HG03280 (cell line): ENCODE data around the gene ELF2.
"Not testable (repeated sequence)": the region's sequence is repeated elsewhere in the genome, so short reads cannot be mapped to it uniquely, and the experiment has no call there.

Experiments used
- ATAC-seq: cut with Tn5 transposase; IDR thresholded peaks from one replicate; pipeline ENCODE4 v1.9.1; 2021; ENCODE audit warnings: mild to moderate bottlenecking, moderate library complexity; ENCODE audit not compliant: unreplicated experiment

Gene ELF2

DNA sequence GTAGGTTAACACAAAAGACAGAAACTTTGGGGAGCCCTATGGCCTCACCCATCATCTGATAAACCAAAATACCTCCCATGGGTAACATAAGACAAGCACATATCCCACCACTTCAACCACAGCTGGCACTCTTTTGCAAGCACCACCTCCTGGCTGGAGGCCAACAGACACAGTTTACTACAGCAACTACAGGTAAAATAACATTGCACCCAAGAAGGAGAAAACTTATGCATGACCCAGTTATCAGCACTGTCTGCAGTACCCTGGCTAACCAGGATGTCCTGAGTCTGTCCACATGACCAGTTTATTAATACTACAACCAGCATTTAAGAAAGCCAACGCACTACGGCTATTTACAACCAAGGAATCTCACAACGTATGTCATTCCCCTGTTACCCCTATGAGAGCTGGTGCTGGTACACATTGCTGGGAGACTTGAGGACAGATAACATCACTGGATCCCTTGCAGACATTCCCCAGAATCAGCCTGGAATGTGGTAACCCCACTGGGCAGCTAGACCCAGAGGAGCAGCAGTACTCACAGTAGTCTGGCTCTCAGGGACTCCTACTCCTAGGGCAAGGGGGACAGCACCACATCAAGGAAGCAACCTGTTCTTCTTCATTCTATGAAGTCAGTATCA lies 32.0 kb downstream of the ELF2 start:
- ATAC-seq: no peak

DNA sequence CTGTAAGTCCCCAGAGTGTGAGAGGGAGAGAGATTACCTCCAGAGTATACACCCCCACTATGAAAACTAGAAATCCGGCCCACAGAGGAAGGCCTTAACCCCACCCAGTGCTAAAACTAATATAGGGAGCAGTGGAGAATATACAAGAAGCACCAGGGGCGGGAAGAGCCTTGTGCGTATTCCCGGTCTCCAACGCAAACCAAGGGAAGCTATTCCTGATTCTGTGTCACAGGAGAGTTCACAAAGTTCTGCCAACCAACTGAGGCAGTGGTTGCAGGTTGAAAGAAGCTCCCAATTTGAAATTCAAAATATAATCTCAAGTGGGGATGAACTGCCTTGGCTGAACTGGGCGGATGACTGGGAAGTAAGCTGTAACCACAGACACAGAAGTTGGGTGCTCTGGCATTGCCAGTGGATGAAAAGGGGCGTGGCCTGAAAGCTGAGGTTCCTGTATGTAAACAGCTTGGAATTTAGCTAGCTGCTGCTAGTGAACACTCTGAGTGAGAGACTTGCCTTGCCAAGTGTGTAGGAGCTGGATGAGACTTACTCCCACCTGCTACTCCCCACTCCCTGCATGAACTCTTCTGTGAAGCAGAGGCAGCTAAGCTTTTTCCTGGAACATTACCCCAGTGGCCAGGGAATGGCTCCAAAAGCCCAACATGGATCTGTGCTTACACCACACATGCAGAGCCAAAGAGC lies 32.7 kb downstream of the ELF2 start:
- no peak for ATAC-seq

DNA sequence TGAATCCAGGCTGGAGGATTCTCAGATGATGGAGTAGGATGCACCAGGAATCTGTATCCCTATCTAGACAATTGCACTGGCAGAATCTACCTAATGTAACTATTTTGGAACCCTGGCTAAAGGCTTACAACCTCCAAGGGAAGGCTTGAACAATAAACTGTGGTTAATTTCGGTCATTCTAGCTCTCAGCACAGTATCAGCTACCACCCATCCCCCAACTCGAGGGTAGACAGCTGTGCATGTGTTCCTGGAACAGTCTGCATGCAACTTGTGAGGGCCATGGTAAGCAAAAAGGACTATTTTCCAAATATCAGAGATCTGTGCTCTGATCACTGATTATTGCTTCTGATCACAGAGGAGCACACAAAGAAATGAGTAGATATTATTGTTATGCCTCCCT lies 34.0 kb downstream of the ELF2 start:
- no peak for ATAC-seq

DNA sequence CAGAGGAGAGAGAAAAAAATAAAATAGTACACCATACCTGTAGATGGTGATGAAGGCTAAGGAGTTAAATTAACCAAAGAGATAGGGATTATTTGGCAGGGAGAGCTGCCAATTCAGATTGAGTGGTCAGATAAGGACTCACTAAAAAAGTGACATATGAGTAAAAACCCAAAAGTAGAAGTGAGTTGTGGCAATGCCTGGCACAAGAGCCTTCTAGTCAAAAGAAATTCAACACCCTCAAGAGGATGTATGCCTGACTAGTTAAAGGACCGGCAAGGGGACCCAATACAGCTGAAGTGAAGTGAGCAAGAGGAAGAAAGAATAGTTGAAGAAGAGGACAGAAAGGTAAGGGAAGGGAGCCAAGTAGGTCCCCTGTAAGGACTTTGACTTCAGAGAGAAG lies 34.9 kb downstream of the ELF2 start:
- no peak for ATAC-seq

DNA sequence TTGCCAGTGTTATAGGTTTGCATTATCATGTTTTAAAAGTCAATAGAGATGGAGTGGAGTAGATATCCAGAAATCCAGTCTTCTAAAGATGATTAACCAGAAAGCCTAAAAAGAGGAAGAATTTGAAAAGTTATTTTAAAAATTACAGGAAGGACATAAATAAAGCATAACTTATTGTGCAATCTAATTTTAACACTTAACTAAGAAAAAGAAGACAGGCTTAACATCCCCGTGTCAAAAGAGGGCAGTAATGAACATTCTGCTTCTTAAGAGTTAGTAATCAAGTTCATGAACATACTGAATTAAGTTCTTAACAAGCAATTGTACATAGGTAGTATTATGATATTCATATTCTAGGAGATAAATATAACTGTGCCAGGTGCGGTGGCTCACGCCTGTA lies 39.3 kb downstream of the ELF2 start:
- ATAC-seq: no peak

DNA sequence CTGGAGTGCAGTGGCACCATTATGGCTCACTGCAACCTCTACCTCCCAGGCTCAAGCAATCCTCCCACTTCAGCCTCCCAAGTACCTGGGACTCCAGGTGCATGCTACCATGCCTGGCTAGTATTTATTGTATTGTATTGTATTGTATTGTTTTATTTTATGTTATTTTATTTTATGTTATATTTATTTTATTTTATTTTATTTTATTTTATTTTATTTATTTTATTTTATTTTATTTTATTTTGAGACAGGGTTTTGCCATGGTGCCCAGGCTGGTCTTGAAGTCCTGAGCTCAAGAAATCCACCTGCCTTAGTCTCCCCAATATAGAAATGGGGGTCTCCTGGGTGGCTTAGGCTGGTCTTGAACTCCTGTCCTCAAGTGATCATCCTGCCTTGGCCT lies 42.6 kb downstream of the ELF2 start:
- ATAC-seq: no peak

DNA sequence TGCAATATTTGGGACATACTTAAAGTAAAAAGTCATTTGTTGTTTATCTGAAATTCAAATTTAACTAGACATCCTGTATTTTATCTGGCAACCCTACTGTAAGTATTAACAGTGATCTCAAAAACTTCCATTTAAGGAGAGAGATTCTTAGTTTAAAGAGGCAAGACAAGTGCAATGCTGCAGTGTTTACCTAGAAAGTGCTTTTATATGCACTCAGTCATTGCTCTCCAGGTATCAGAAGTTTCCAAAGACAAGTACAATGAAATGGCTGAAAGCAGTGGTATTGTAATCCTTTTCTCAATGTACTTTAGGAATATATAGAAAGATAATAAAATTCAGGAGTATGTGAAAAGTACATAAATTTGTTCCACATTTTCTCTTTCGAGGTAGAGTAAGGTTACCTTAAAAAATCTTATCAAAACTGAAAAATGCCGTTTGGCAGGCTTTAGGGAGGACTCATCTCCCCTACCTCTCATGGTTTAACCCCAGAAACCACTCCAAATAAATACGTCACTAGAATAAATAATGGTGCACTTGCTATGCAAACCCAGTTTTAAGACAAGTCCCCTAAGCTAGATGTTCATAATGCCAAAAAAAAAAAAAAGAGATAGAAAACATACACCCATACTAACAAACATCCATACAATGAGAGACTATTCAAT lies 45.7 kb downstream of the ELF2 start:
- no peak for ATAC-seq

DNA sequence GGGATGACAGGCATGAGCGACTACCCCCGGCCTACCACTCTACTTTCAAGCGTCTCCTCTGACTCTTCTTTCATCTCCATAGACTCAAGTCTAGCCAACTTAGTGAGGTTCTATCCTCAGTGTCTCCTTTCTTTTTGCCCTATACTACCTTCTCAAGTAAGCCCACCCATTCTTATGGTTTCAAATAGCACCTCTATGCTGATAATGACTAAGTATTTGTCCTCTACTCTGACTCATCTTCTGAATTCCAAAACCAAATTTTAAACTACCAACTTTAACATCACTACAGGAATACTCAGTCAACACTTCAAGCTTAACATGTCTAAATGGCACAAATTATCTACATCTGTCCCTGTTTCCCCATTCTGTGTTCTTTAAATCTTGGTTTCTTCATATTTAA lies 47.8 kb downstream of the ELF2 start:
- ATAC-seq: no peak

DNA sequence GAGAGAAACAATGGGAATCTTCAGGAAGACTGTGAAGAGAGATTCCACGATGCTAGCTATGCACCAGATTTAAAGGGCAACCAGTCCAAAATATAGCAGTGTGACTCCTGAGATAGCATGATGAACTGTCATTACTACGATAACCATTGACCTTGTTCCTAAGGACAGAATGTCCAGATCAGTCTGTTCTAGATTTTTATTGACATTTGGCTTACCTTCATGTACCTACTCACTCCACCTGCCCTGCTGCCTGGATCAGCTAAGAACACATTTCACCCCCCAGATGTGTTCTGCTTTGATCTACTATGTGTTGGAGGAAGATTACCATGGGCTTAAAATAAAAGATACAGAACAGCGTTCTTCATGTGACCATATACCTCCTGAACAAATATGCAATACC lies 50.1 kb downstream of the ELF2 start:
- ATAC-seq: no peak

DNA sequence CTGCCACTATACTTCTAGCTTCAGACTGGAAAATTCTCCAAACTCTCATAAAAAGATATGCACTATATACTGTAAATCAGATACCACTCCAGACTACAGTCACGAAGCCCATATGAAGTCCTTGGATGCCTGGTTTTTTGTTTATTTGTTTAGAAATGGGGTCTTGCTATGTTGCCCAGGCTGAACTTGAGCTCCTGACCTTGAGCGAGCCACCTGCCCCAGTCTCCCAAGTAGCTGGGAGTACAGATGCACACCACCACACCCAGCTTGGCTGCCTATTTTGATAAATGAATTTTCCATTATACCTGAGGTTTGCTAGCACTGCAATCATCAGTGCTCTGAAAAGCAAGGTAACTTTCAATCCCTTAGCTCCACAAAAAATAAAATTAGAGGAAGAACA lies 53.1 kb downstream of the ELF2 start:
- ATAC-seq: no peak

DNA sequence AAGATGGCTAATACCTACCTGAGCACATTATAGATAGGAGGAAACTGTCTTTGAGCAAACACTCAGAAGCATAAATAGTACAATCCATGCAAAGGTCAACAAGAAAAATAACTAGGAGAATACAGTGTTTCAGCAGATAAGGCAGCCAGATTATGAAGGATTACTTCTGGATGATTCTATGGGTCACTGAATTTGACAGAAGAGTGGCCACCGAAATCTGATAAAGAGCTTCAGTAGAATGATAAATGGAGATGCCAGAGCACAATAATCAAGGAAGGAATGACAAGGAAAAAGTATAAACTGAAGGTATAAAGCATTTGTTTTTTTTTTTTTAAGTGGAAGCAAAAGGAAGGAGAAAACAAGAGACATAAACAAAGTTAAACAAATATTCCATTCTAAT lies 58.7 kb downstream of the ELF2 start:
- ATAC-seq: no peak

DNA sequence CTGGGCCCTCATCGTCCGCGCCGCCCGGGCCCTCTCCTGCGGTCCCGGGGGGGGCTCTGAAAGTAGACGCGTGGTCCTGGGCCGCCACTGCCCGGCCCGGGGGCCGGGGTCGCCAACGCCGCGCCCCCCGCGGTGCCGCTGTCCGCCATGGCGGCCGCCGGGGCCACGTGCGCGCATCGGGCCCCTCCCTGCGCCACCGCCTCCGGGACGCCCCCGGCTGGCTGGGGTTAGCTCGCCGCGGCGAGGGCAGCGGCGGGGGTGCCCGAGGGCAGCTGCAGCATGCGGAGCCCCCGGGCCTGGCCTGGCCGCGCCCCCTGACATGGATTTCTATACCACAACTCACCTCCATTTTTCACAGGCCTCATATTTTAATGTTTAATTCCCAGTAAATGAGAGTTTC lies 61.8 kb downstream of the ELF2 start:
- no peak for ATAC-seq

DNA sequence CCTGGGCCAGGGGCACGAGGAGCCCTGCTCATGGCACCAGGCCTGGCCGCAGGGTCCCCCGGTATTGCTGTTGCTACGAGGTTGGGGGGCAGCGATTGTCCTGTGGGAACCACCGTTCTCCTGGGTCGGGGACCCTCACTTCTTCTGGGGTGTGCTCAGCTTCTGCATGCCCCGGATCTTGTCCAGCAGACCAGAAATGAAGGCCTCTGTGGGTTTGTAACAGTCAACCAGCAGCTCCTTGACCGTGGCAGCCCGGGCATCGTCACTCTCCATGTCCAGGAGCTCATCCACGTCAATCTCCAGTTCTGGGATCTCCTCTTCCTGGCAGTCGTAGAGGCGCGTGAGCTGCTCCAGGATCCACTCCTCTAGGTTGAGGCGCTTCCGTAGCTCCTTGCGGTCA lies 62.2 kb downstream of the ELF2 start:
- ATAC-seq: not testable (repeated sequence)

DNA sequence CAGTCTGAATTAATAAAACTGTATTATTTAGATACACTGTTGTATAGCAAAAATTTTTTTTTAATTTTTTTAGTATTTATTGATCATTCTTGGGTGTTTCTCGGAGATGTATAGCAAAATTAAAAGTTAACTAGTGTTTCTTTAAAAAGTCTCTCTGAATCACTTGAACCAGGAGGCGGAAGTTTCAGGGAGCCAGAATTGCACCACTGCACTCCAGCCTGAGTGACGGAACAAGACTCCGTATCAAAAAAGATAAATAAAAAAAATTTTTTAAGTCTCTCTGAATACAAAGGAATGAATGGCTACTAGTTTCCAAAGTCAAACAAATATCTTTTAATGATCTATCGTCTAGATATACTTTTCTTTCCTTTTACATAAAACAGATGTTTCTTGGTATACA lies 64.4 kb downstream of the ELF2 start:
- no peak for ATAC-seq

DNA sequence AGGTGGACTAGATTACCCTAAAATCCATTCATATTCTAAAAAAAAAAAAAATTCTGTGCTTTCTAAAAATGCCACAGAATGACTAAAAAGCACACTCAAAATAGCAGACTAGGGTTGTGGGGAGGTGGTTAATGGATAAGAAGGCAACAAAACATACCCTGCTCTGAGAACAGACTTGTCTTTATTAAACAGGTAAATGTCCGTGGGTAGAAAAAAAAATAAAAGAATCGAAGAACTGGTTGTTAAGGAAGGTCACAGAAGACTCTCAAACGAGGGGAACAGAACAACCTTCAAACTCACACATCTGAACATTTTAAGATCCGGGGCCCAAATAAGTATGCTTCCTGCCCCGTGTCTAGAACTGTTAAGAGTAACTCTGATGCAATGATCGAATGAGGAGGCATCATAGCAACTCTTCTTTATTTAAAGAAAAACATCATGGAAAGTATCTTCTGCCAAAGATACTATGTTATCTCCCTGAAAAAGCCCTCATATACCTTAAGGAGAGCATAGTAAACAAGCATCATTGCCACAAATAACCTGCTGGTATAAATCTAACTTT lies 68.4 kb downstream of the ELF2 start:
- ATAC-seq: no peak

DNA sequence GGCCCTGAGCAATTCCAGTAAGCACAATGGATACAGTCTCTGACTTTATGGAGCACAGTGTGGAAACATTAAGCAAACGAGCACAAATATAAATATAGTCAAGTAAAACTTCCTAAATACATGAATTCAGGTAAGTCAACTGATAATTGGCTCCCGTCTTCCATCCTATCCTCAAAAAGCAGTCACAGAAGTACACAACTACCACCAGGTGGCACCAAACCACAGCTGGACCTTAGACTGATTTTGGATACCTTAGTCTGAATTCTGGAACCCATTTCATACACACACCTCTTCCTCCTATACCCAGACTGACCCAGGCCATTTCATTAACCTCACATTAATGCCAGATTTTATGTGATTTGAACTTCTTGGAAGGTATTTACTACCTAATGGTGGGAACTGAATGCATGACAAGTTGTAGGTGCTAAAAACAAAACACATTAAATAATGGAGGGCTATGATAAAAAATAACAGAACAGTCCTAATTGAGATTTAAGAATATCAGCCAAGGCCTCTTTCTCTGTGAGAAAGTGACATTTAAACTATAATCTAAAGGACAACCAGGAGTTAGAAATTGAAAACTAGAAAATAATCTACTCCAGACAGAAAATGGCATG lies 77.5 kb downstream of the ELF2 start:
- no peak for ATAC-seq

DNA sequence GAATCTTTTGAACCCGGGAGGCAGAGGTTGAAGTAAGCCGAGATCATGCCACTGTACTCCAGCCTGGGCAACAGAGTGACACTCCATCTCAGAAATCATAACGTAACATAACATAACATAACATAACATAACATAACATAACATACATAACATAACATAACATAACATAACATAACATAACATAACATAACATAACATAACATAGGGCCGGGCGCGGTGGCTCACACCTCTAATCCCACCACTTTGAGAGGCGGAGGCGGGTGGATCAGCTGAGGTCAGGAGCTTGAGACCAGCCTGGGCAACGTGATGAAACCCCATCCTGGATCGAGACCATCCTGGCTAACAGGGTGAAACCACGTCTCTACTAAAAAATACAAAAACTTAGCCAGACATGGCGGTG lies 84.7 kb downstream of the ELF2 start:
- no peak for ATAC-seq

DNA sequence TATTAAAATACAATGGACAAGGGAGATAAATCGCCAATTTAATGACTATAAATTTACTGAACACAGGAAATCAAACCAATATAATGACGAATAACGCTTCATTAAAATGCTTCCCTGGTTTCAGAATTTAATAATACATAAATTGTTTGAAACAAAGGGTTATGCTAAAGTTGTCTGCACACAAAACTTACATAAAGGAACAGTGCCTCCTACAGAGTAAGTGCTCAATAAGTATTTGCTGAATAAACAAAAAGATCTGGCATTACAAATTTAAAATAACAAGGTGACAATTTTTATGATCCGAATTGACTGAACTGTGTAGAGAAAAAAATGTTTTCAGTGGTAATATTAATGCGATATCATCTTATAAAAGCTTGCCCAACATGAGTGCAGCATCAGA lies 91.9 kb downstream of the ELF2 start:
- ATAC-seq: no peak

DNA sequence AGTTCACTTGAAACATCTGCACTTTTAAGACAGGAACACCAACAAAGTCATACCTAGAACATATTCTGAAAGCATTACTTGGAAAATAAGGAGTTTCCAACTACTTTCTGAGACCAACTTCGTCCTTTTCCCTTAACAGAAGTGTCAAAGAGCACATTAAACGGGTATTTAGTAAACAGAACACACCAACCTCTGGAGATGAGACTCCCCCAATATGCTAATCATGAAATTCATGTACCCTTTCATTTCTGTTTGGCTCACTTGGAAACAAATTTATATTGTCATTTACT lies 92.3 kb downstream of the ELF2 start:
- no peak for ATAC-seq

DNA sequence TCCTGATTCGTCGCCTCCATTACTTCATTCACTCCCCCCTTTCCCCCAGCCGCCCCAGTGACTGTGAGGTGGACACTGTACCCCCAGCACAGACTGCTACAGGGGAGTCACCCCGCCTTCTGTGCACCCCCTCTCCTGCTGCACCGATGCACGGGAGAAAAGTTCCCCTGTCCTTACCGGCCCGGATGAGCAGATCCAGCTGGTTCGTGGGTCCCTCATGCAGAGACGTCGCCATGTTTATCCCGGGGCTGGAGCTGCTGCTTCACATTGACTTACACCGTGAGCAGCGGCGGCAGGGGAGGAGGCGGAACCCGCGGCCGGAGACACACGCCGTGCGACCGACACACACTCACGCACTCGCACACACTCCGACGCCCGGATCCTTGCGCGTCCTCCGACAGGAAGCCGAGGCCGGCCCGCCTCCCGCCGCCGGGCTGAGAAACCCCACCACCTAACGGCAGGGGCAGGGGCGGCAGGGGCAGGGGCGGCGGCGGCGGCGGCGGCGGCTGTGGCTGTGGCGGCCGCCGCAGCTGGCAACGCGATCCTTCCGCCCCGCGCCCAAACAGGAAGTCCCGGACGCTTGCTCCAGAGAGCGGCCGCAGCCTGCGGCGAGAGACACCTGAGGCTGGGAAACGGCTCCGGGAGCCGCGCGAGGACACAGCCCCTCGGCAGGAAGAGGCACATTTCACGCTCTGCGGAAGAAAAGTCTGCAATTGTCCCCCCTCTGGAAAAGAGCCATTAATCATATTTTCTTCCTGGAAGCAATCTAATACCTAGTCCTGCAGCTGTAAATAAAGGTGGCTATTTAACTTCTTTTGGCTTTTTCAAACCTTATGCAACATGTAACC lies 92.8 kb downstream of the ELF2 start:
- ATAC-seq: peak; percentile 61

DNA sequence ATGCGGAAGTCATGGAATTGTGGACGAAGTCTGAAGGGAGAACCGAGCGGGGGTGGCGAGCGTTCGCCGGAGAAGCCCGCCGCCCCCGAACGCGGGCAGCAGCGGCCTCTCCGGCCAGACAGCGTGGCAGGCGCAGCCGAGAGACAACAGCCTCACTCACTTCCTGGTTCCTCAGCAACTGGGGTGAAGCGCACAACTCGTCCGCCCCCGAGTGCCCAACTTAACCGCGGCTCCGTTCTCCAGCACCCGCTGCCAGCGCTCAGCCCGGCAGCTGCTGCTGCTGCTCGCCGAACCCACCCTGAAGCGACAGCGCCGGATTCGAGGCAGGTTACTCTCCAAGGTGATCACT lies 93.4 kb downstream of the ELF2 start:
- peak; percentile 36 for ATAC-seq
